Left ventricle myocardium inferior (tissue), 1 donor: Measurements from ENCODE around the gene TIAM1. TPM values are rescaled to one million over a fixed set of nuclear protein-coding genes. Genes with fewer than 3 reads are reported as not detected.

ENCODE experiments used
- DNase-seq: peaks from one replicate; pipeline ENCODE4 v3.0.0-alpha.2; 2020
- H3K27ac ChIP-seq: fragments of 200-600 bp; replicated peaks from 2 replicates; pipeline ENCODE4 v1.8.0; 2021
- H3K27me3 ChIP-seq: fragments of 200-600 bp; 2 replicates; pipeline ENCODE4 v1.8.0; 2021; ENCODE audit warnings: low read depth
- H3K36me3 ChIP-seq: fragments of 200-600 bp; 2 replicates; pipeline ENCODE4 v1.8.0; 2021
- H3K4me1 ChIP-seq: fragments of 200-600 bp; 2 replicates; pipeline ENCODE4 v1.8.0; 2021
- H3K4me3 ChIP-seq: fragments of 200-600 bp; 2 replicates; pipeline ENCODE4 v1.8.0; 2021; ENCODE audit warnings: mild to moderate bottlenecking, moderate library complexity
- H3K9me3 ChIP-seq: fragments of 200-600 bp; replicated peaks from 2 replicates; pipeline ENCODE4 v1.8.0; 2021
- CTCF ChIP-seq: fragments of 200-600 bp; IDR thresholded peaks from 2 replicates; pipeline ENCODE4 v1.8.0; 2021; ENCODE audit warnings: antibody characterized with exemption, mild to moderate bottlenecking, borderline replicate concordance
- intact Hi-C: fragments of 100-400 bp; cut with micrococcal nuclease; formaldehyde crosslinking; loops from one replicate; pipeline ENCODE4 v1.11.0; 2022
- total RNA-seq: library from RNA; stranded (reverse); fragmentation: NEBNext Ultra II Directional; extraction: Animal tissue kit (Norgen Biotek cat#: 25700); gene quantifications from one replicate; pipeline ENCODE4 v1.2.1, GENCODE V29; 2021
- donor health status: DM: no; HTN: yes; CAD: no; lungs with severe emphysema.

TIAM1 gene
- total RNA-seq, 1 donor from 2014 or later = 1.8 TPM

- no peak for DNase-seq
- no peak overlapping the region for H3K4me3 ChIP-seq
- H3K27ac ChIP-seq = no peak overlapping the region
- peaks cover 36% of the 10 kb centered on the region for H3K27me3 ChIP-seq
- H3K4me1 ChIP-seq = no peaks in the 10 kb centered on the region
- no peaks in the 10 kb centered on the region for H3K9me3 ChIP-seq
- H3K36me3 ChIP-seq = no peaks in the 10 kb centered on the region
- intact Hi-C loops = no loop called here
- TF ChIP-seq CTCF = no peak
Observed at GRCh38 chr21:31110430-31110829, 233.6 kb downstream of the TIAM1 start.

GRCh38 chr21:31107871-31108270, 236.2 kb downstream of the TIAM1 start:
- Histone ChIP-seq H3K27me3 (peaks cover 38% of the 10 kb centered on the region), H3K4me3 (no peak overlapping the region), H3K4me1 (no peaks in the 10 kb centered on the region), H3K27ac (peak overlapping the region; percentile 30), H3K9me3 (no peaks in the 10 kb centered on the region), H3K36me3 (no peaks in the 10 kb centered on the region)
- TF ChIP-seq CTCF = no peak
- no peak for DNase-seq
- intact Hi-C loops = loop anchor here (10.0 kb wide), 1 partner anchor 487 kb away; no protein-coding TSS in a partner anchor

GRCh38 chr21:31107176-31107785, 236.8 kb downstream of the TIAM1 start:
- no peak for TF ChIP-seq CTCF
- no peaks in the 10 kb centered on the region for H3K4me1 ChIP-seq
- peak overlapping the region; percentile 30 for H3K27ac ChIP-seq
- intact Hi-C loops = loop anchor here (10.0 kb wide), 1 partner anchor 488 kb away; no protein-coding TSS in a partner anchor
- peaks cover 41% of the 10 kb centered on the region for H3K27me3 ChIP-seq
- H3K4me3 ChIP-seq = no peak overlapping the region
- H3K36me3 ChIP-seq = no peaks in the 10 kb centered on the region
- no peaks in the 10 kb centered on the region for H3K9me3 ChIP-seq
- DNase-seq = no peak

GRCh38 chr21:31103571-31104265, 240.3 kb downstream of the TIAM1 start:
- Histone ChIP-seq H3K27me3 (peaks cover 32% of the 10 kb centered on the region), H3K36me3 (no peaks in the 10 kb centered on the region), H3K4me1 (no peaks in the 10 kb centered on the region), H3K4me3 (no peak overlapping the region), H3K9me3 (no peaks in the 10 kb centered on the region), H3K27ac (no peak overlapping the region)
- DNase-seq = no peak
- no peak for TF ChIP-seq CTCF
- intact Hi-C loops = loop anchor here (10.0 kb wide), 1 partner anchor 491 kb away; no protein-coding TSS in a partner anchor

GRCh38 chr21:31103163-31103562, 240.9 kb downstream of the TIAM1 start:
- no peak for TF ChIP-seq CTCF
- Histone ChIP-seq H3K27ac (no peak overlapping the region), H3K4me3 (no peak overlapping the region), H3K4me1 (no peaks in the 10 kb centered on the region), H3K27me3 (peaks cover 34% of the 10 kb centered on the region), H3K36me3 (no peaks in the 10 kb centered on the region), H3K9me3 (no peaks in the 10 kb centered on the region)
- no peak for DNase-seq
- intact Hi-C loops = loop anchor here (10.0 kb wide), 1 partner anchor 492 kb away; no protein-coding TSS in a partner anchor
